Endothelial cell (in vitro differentiated cells): Measurements from ENCODE around the gene IL2RG. TPM values are rescaled to one million over a fixed set of nuclear protein-coding genes. Genes with fewer than 3 reads are reported as not detected.

Experiments
- DNase-seq: peaks from one replicate; pipeline ENCODE4 v3.0.0; 2021; ENCODE audit warnings: low spot score
- H3K27ac Mint-ChIP-seq: one replicate; pipeline ENCODE4 v1.8.0; 2021; ENCODE audit warnings: mixed read lengths, inconsistent platforms; ENCODE audit not compliant: unreplicated experiment
- H3K27me3 Mint-ChIP-seq: one replicate; pipeline ENCODE4 v1.8.0; 2021; ENCODE audit warnings: mild to moderate bottlenecking, moderate library complexity, mixed read lengths, inconsistent platforms; ENCODE audit not compliant: unreplicated experiment
- H3K36me3 Mint-ChIP-seq: one replicate; pipeline ENCODE4 v1.8.0; 2021; ENCODE audit warnings: mild to moderate bottlenecking, low read depth, mixed read lengths, inconsistent platforms; ENCODE audit not compliant: unreplicated experiment
- H3K4me1 Mint-ChIP-seq: one replicate; pipeline ENCODE4 v1.8.0; 2021; ENCODE audit warnings: mild to moderate bottlenecking, mixed read lengths, inconsistent platforms; ENCODE audit not compliant: unreplicated experiment
- H3K4me3 Mint-ChIP-seq: one replicate; pipeline ENCODE4 v1.8.0; 2021; ENCODE audit warnings: mild to moderate bottlenecking, mixed read lengths, inconsistent platforms; ENCODE audit not compliant: unreplicated experiment
- H3K9me3 Mint-ChIP-seq: one replicate; pipeline ENCODE4 v1.8.0; 2021; ENCODE audit warnings: mixed read lengths, inconsistent platforms; ENCODE audit not compliant: unreplicated experiment
- CTCF ChIP-seq: fragments of 200-600 bp; sonication (generic); IDR thresholded peaks from one replicate; pipeline ENCODE4 v1.5.0; 2021; ENCODE audit warnings: antibody characterized with exemption; ENCODE audit not compliant: unreplicated experiment
- total RNA-seq: library from RNA; stranded (reverse); fragmentation: NEBNext Ultra II Directional; extraction: Animal tissue kit (Norgen Biotek cat#: 25700); gene quantifications from one replicate; pipeline ENCODE4 v1.2.1, GENCODE V29; 2021; ENCODE audit not compliant: unreplicated experiment

IL2RG gene
- total RNA-seq, 1 donor from 2014 or later = not detected

- H3K27me3 Mint-ChIP-seq = peaks cover 11% of the 10 kb centered on the region
- no peak overlapping the region for H3K27ac Mint-ChIP-seq
- DNase-seq = no peak
These were observed 2.3 kb downstream of the IL2RG start for GRCh38 chrX:71109051-71109450.

GRCh38 chrX:71107762-71108360 is 3.5 kb downstream of the IL2RG start:
- peaks cover 14% of the 10 kb centered on the region for H3K4me1 Mint-ChIP-seq
- H3K4me3 Mint-ChIP-seq = no peak overlapping the region
- no peak overlapping the region for H3K27ac Mint-ChIP-seq
- peaks cover 11% of the 10 kb centered on the region for H3K27me3 Mint-ChIP-seq
- no peaks in the 10 kb centered on the region for H3K36me3 Mint-ChIP-seq
- TF ChIP-seq CTCF = no peak
- H3K9me3 Mint-ChIP-seq = no peaks in the 10 kb centered on the region
- no peak for DNase-seq

More at GRCh38 chrX:71109051-71109450, 2.3 kb downstream of the IL2RG start:
- no peaks in the 10 kb centered on the region for H3K9me3 Mint-ChIP-seq
- H3K36me3 Mint-ChIP-seq = no peaks in the 10 kb centered on the region
- H3K4me1 Mint-ChIP-seq = peaks cover 10% of the 10 kb centered on the region
- TF ChIP-seq CTCF = no peak
- no peak overlapping the region for H3K4me3 Mint-ChIP-seq

GRCh38 chrX:71107245-71107644 is 4.1 kb downstream of the IL2RG start:
- Mint-ChIP-seq H3K4me3 (no peak overlapping the region), H3K27me3 (peaks cover 11% of the 10 kb centered on the region), H3K4me1 (peaks cover 17% of the 10 kb centered on the region)

GRCh38 chrX:71106427-71106826 is 5.0 kb downstream of the IL2RG start, which contains the start of gene CXorf65:
TSS of gene CXorf65 (minus strand) at chrX:71106740. CDS start at chrX:71106556, 184 bp downstream.
- Mint-ChIP-seq H3K9me3 (no peaks in the 10 kb centered on the region), H3K4me3 (no peak within 1 kb of the TSS), H3K27ac (no peak within 1 kb of the TSS), H3K27me3 (peaks cover 11% of the 10 kb centered on the region), H3K36me3 (no peaks in the 10 kb centered on the region), H3K4me1 (peaks cover 14% of the 10 kb centered on the region)
- DNase-seq = no peak
- TF ChIP-seq CTCF = no peak

More at GRCh38 chrX:71107245-71107644, 4.1 kb downstream of the IL2RG start:
- Mint-ChIP-seq H3K9me3 (no peaks in the 10 kb centered on the region), H3K36me3 (no peaks in the 10 kb centered on the region), H3K27ac (no peak overlapping the region)
- no peak for TF ChIP-seq CTCF
- no peak for DNase-seq

GRCh38 chrX:71105628-71106027 is 5.7 kb downstream of the IL2RG start:
- DNase-seq = no peak
- Mint-ChIP-seq H3K27ac (no peak overlapping the region), H3K27me3 (peaks cover 11% of the 10 kb centered on the region), H3K9me3 (no peaks in the 10 kb centered on the region), H3K4me3 (no peak overlapping the region), H3K4me1 (peaks cover 14% of the 10 kb centered on the region), H3K36me3 (no peaks in the 10 kb centered on the region)
- no peak for TF ChIP-seq CTCF
